Pulmonary artery endothelial cell (primary cell): ENCODE measurements around the gene NR2F2. TPM values are rescaled to one million over a fixed set of nuclear protein-coding genes. Genes with fewer than 3 reads are reported as not detected.
"Not testable (repeated sequence)": the region's sequence is repeated elsewhere in the genome, so short reads cannot be mapped to it uniquely, and the experiment has no call there.

Source experiments
- DNase-seq: peaks from one replicate; pipeline ENCODE4 v3.0.0-alpha.2; 2011; ENCODE audit warnings: low read depth, low spot score
- total RNA-seq: library from RNA; depleted of rRNA; stranded (reverse); fragments of >200 nt; gene quantifications from 2 replicates; pipeline ENCODE4 v1.2.3, GENCODE V29; 2014

The NR2F2 gene
- total RNA-seq, 1 donor from 2014 or later = 13.6 TPM

GRCh38 chr15:96365781-96366525 is 35.5 kb downstream of the NR2F2 start:
- DNase-seq = no peak

- DNase-seq = no peak
Measured at GRCh38 chr15:96366526-96366877, 36.0 kb downstream of the NR2F2 start.

GRCh38 chr15:96367311-96368200 is 37.1 kb downstream of the NR2F2 start:
- DNase-seq = no peak

GRCh38 chr15:96369351-96369750 is 38.9 kb downstream of the NR2F2 start:
- no peak for DNase-seq

- no peak for DNase-seq
Measured at GRCh38 chr15:96369825-96370621, 39.5 kb downstream of the NR2F2 start.

GRCh38 chr15:96372554-96372953 is 42.1 kb downstream of the NR2F2 start:
- no peak for DNase-seq

GRCh38 chr15:96374499-96374898 is 44.0 kb downstream of the NR2F2 start:
- DNase-seq = no peak

GRCh38 chr15:96379592-96379991 is 49.1 kb downstream of the NR2F2 start:
- DNase-seq = not testable (repeated sequence)

GRCh38 chr15:96381463-96381862 is 51.0 kb downstream of the NR2F2 start:
- DNase-seq = no peak

GRCh38 chr15:96385195-96385594 is 54.7 kb downstream of the NR2F2 start:
- DNase-seq = no peak

- no peak for DNase-seq
Measured at GRCh38 chr15:96388673-96389072, 58.2 kb downstream of the NR2F2 start.
